A549 treated with AZD9567 at 1 μM for 4 hours (cell line): Measurements from ENCODE around the gene VIP. TPM values are rescaled to one million over a fixed set of nuclear protein-coding genes. Genes with fewer than 3 reads are reported as not detected.

ENCODE experiments used
- total RNA-seq: library from RNA; stranded (reverse); fragments of 200-300 nt; extraction: Qiagen RNA extraction; gene quantifications from 5 replicates; pipeline ENCODE4 v1.2.3, GENCODE V29; 2022; ENCODE audit not compliant: insufficient read depth

Gene VIP
- not detected in 5 replicates for total RNA-seq

DNA sequence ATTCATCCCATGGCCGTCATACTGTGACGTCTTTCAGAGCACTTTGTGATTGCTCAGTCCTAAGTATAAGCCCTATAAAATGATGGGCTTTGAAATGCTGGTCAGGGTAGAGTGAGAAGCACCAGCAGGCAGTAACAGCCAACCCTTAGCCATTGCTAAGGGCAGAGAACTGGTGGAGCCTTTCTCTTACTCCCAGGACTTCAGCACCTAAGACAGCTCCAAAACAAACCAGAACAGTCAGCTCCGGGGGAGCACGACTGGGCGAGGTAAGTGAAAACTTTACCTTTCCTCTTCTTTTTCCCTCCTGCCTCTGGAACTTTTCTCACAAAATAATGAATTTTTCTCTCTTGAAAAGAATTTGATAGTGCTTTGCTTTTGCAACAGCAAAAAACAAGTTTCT, at the start of gene VIP:
Gene VIP, plus strand, starts transcription at position 104 of the 400 bp plus-strand sequence. CDS start 1,381 bp downstream, outside the sequence.

Other genes with a start within 250 kb of the VIP start
- gene SYNE1, start 113.4 kb upstream of the VIP start, total RNA-seq, result 19.5 to 26.0 TPM (median 21.7 TPM) in 5 replicates
- 0.03 to 0.12 TPM (median 0.09 TPM) in 3 of 5 replicates, not detected in the others for gene MYCT1, start 52.9 kb upstream of the VIP start, total RNA-seq
- gene FBXO5, start 232.2 kb downstream of the VIP start, total RNA-seq, result 19.6 to 29.2 TPM (median 21.8 TPM) in 5 replicates